H9 (cell line): ENCODE data around the gene SORCS2. TPM values are rescaled to one million over a fixed set of nuclear protein-coding genes. Genes with fewer than 3 reads are reported as not detected.

Source experiments
- DNase-seq: peaks from one replicate; pipeline ENCODE4 v3.0.0-alpha.2; 2017
- H2AFZ ChIP-seq: one replicate; pipeline ENCODE4 v1.6.1; 2013; ENCODE audit warnings: mild to moderate bottlenecking, low read length, control low read depth, moderate library complexity
- H2AK5ac ChIP-seq: 2 replicates; pipeline ENCODE4 v1.6.1; 2013; ENCODE audit warnings: low read length, control low read depth, mixed read lengths; ENCODE audit not compliant: insufficient read length
- H2BK120ac ChIP-seq: one replicate; pipeline ENCODE4 v1.6.1; 2013; ENCODE audit warnings: low read depth, mild to moderate bottlenecking, low read length, control low read depth, inconsistent platforms; ENCODE audit not compliant: poor library complexity, severe bottlenecking
- H2BK12ac ChIP-seq: 2 replicates; pipeline ENCODE4 v1.6.1; 2013; ENCODE audit warnings: low read length, control low read depth, mixed read lengths, low read depth; ENCODE audit not compliant: insufficient read length
- H2BK15ac ChIP-seq: 2 replicates; pipeline ENCODE4 v1.6.1; 2013; ENCODE audit warnings: low read depth, low read length, control low read depth
- H2BK20ac ChIP-seq: one replicate; pipeline ENCODE4 v1.6.1; 2013; ENCODE audit warnings: low read depth, mild to moderate bottlenecking, low read length, control low read depth, inconsistent platforms; ENCODE audit not compliant: poor library complexity, severe bottlenecking
- H2BK5ac ChIP-seq: 2 replicates; pipeline ENCODE4 v1.6.1; 2013; ENCODE audit warnings: low read length, control low read depth, mixed read lengths; ENCODE audit not compliant: insufficient read length
- H3K14ac ChIP-seq: 2 replicates; pipeline ENCODE4 v1.6.1; 2013; ENCODE audit warnings: low read length, control low read depth; ENCODE audit not compliant: insufficient read depth
- H3K18ac ChIP-seq: 2 replicates; pipeline ENCODE4 v1.6.1; 2013; ENCODE audit warnings: low read depth, mild to moderate bottlenecking, mixed read lengths, low read length, control low read depth; ENCODE audit not compliant: insufficient read length
- H3K23ac ChIP-seq: 2 replicates; pipeline ENCODE4 v1.6.1; 2013; ENCODE audit warnings: low read length, control low read depth, mixed read lengths, low read depth; ENCODE audit not compliant: insufficient read length
- H3K23me2 ChIP-seq: 2 replicates; pipeline ENCODE4 v1.6.1; 2013; ENCODE audit warnings: low read depth, mild to moderate bottlenecking, mixed read lengths, low read length, control low read depth; ENCODE audit not compliant: insufficient read length, poor library complexity, severe bottlenecking
- H3K27ac ChIP-seq: 2 replicates; pipeline ENCODE4 v1.5.1; 2013; ENCODE audit warnings: low read length, control low read depth, mixed read lengths, low read depth; ENCODE audit not compliant: insufficient read length
- H3K27me3 ChIP-seq: 2 replicates; pipeline ENCODE4 v1.6.1; 2013; ENCODE audit warnings: low read length, control low read depth, inconsistent platforms; ENCODE audit not compliant: insufficient read depth
- H3K4ac ChIP-seq: 2 replicates; pipeline ENCODE4 v1.6.1; 2013; ENCODE audit warnings: low read depth, mild to moderate bottlenecking, control low read depth, inconsistent platforms, low read length, moderate library complexity
- H3K4me1 ChIP-seq: 2 replicates; pipeline ENCODE4 v1.6.1; 2013; ENCODE audit warnings: low read length, control low read depth, inconsistent platforms; ENCODE audit not compliant: insufficient read depth
- H3K4me2 ChIP-seq: 2 replicates; pipeline ENCODE4 v1.6.1; 2013; ENCODE audit warnings: low read length, control low read depth, mixed read lengths; ENCODE audit not compliant: insufficient read length, insufficient read depth
- H3K56ac ChIP-seq: 2 replicates; pipeline ENCODE4 v1.6.1; 2013; ENCODE audit warnings: low read depth, mild to moderate bottlenecking, mixed read lengths, low read length, control low read depth; ENCODE audit not compliant: insufficient read length
- H3K79me1 ChIP-seq: 2 replicates; pipeline ENCODE4 v1.6.1; 2013; ENCODE audit warnings: low read depth, mild to moderate bottlenecking, moderate library complexity, low read length, control low read depth, inconsistent platforms; ENCODE audit not compliant: insufficient read depth, poor library complexity, severe bottlenecking
- H3K79me2 ChIP-seq: 2 replicates; pipeline ENCODE4 v1.6.1; 2013; ENCODE audit warnings: low read length, control low read depth, inconsistent platforms; ENCODE audit not compliant: insufficient read depth
- H3K9ac ChIP-seq: 2 replicates; pipeline ENCODE4 v1.6.1; 2013; ENCODE audit warnings: low read length, control low read depth, mixed read lengths; ENCODE audit not compliant: insufficient read length; ENCODE audit errors: extremely low read depth
- H3K9me3 ChIP-seq: one replicate; pipeline ENCODE4 v1.6.1; 2013; ENCODE audit warnings: low read depth, low read length, inconsistent platforms; ENCODE audit not compliant: control insufficient read depth
- H3T11ph ChIP-seq: one replicate; pipeline ENCODE4 v1.6.1; 2013; ENCODE audit warnings: mild to moderate bottlenecking, low read length, control low read depth, inconsistent platforms
- H4K20me1 ChIP-seq: one replicate; pipeline ENCODE4 v1.6.1; 2013; ENCODE audit not compliant: control insufficient read depth, insufficient read length, insufficient read depth
- H4K5ac ChIP-seq: 2 replicates; pipeline ENCODE4 v1.6.1; 2013; ENCODE audit warnings: low read depth, mild to moderate bottlenecking, mixed read lengths, low read length, control low read depth; ENCODE audit not compliant: insufficient read length
- H4K8ac ChIP-seq: replicated peaks from 2 replicates; pipeline ENCODE4 v1.6.1; 2013; ENCODE audit warnings: low read length, control low read depth, mixed read lengths, low read depth; ENCODE audit not compliant: insufficient read length
- H4K91ac ChIP-seq: 2 replicates; pipeline ENCODE4 v1.6.1; 2013; ENCODE audit warnings: low read depth, mild to moderate bottlenecking, moderate library complexity, mixed read lengths, low read length, control low read depth; ENCODE audit not compliant: insufficient read length
- H3K27ac Mint-ChIP-seq, 3 experiments: 2 replicates in 2 of 3; 3 replicates in 1 of 3; pipeline ENCODE4 v1.8.0; 2020 to 2021; ENCODE audit warnings: mixed read lengths in 3 of 3, mild to moderate bottlenecking in 1 of 3, moderate library complexity in 1 of 3
- H3K27me3 Mint-ChIP-seq: 2 replicates; pipeline ENCODE4 v1.8.0; 2021; ENCODE audit warnings: low read depth, mild to moderate bottlenecking, moderate library complexity, mixed read lengths
- H3K36me3 Mint-ChIP-seq, 3 experiments: 2 replicates in 2 of 3; 3 replicates in 1 of 3; pipeline ENCODE4 v1.8.0; 2020 to 2021; ENCODE audit warnings: low read depth in 3 of 3, mixed read lengths in 3 of 3; ENCODE audit not compliant: insufficient read depth in 1 of 3
- H3K4me1 Mint-ChIP-seq, 2 experiments: 2 replicates each; pipeline ENCODE4 v1.8.0; 2020; ENCODE audit warnings: mixed read lengths in 2 of 2
- H3K4me3 Mint-ChIP-seq, 2 experiments: 2 replicates in 1 of 2; 3 replicates in 1 of 2; pipeline ENCODE4 v1.8.0; 2020 to 2021; ENCODE audit warnings: mild to moderate bottlenecking in 2 of 2, mixed read lengths in 2 of 2, moderate library complexity in 1 of 2
- H3K9me3 Mint-ChIP-seq, 2 experiments: 2 replicates in 1 of 2; 3 replicates in 1 of 2; pipeline ENCODE4 v1.8.0; 2020; ENCODE audit warnings: mild to moderate bottlenecking in 2 of 2, mixed read lengths in 2 of 2, moderate library complexity in 1 of 2
- CTCF ChIP-seq: fragments of 200-600 bp; sonication (generic); conservative IDR thresholded peaks from 3 replicates; pipeline ENCODE4 v1.8.0; 2021; ENCODE audit warnings: antibody characterized with exemption, mild to moderate bottlenecking
- WGBS: extraction: QIAGEN DNeasy Blood & Tissue Kit; methylation state at CpG from one replicate; pipeline ENCODE4 v1.1.7; 2013; ENCODE audit warnings: missing lambda C conversion rate, low lambda C conversion rate, mixed read lengths; ENCODE audit not compliant: insufficient read length; ENCODE audit errors: extremely low coverage; 5-methylcytosine and 5-hydroxymethylcytosine counted together
- total RNA-seq: library from RNA; stranded (reverse); gene quantifications from 2 replicates; pipeline ENCODE4 v1.2.1, GENCODE V29; 2021

Gene SORCS2
- total RNA-seq, 1 experiment from 2014 or later = 0.57 TPM

DNA sequence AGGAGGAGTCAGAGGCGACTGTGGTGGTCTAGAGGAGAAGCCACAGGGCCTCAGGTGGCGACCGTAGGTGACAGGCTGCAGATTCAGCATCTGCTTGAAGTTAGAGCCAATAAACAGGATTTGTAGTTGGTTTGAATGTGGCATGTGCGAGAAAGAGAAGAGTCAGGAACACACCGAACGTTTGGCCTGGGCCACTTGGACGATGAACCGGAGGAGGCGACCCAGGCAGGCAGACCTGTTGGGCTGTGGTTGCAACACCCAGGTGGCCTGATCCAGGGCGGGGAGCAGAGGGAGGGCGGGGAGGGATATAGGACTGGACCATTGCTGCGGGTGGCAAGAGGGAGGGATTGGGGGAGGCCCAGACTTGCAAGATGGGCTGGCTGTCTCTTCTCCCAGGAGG is 252.4 kb downstream of the SORCS2 start:
- H2BK12ac ChIP-seq = no peak overlapping the region
- Mint-ChIP-seq H3K27ac (peak overlapping the region in 1 of 3 experiments; percentile 21; a peak in 1 of 7 replicates), H3K9me3 (no peaks in the 10 kb centered on the region; a peak in 1 of 5 replicates), H3K4me1 (peaks cover 15 to 39% of the 10 kb centered on the region in 2 experiments), H3K27me3 (peaks cover 16% of the 10 kb centered on the region), H3K36me3 (no peaks in the 10 kb centered on the region), H3K4me3 (no peak overlapping the region)
- no peaks in the 10 kb centered on the region for H4K20me1 ChIP-seq
- H3K27ac ChIP-seq = no peak overlapping the region
- H3K79me2 ChIP-seq = no peaks in the 10 kb centered on the region
- H4K91ac ChIP-seq = no peak overlapping the region
- no peak overlapping the region for H2AFZ ChIP-seq
- no peak overlapping the region for H2BK120ac ChIP-seq
- no peak overlapping the region for H3T11ph ChIP-seq
- no peak overlapping the region for H2BK15ac ChIP-seq
- no peak overlapping the region for H4K8ac ChIP-seq
- no peak for DNase-seq
- no peak overlapping the region for H2BK5ac ChIP-seq
- H2BK20ac ChIP-seq = no peak overlapping the region
- no peaks in the 10 kb centered on the region for H3K27me3 ChIP-seq
- H3K79me1 ChIP-seq = no peaks in the 10 kb centered on the region
- H3K56ac ChIP-seq = no peak overlapping the region
- no peak overlapping the region for H3K4me2 ChIP-seq
- no peak overlapping the region for H3K4ac ChIP-seq
- H4K5ac ChIP-seq = no peak overlapping the region
- no peak overlapping the region for H2AK5ac ChIP-seq
- WGBS = no CpG with 5 or more reads among the region's 12 CpGs
- H3K9me3 ChIP-seq = no peaks in the 10 kb centered on the region
- no peak overlapping the region for H3K14ac ChIP-seq
- H3K9ac ChIP-seq = no peak overlapping the region
- H3K23me2 ChIP-seq = peaks cover 4% of the 10 kb centered on the region
- H3K23ac ChIP-seq = no peak overlapping the region
- TF ChIP-seq CTCF = no peak
- no peaks in the 10 kb centered on the region; the same call in 1 of the 2 replicates for H3K4me1 ChIP-seq
- peak overlapping the region; percentile 30 for H3K18ac ChIP-seq
